Fibroblast of lung (primary cell): ENCODE results near the gene UBD.

Source experiments
- EZH2 ChIP-seq: IDR thresholded peaks from 2 replicates; pipeline ENCODE4 v1.5.1; 2012; ENCODE audit warnings: low read length, control low read depth, mild to moderate bottlenecking; ENCODE audit errors: missing control alignments
- TF ChIP-seq, protein P1 (sequence below), 2 donors: IDR thresholded peaks in 1 of 2; conservative IDR thresholded peaks in 1 of 2; 1 replicate in 1 of 2; 2 replicates in 1 of 2; pipeline ENCODE4 v1.5.1; 2011 to 2012; ENCODE audit warnings: low read length in 2 of 2, control low read depth in 1 of 2, inconsistent platforms in 1 of 2, low read depth in 1 of 2, mild to moderate bottlenecking in 1 of 2

- TF ChIP-seq, protein P1, sequence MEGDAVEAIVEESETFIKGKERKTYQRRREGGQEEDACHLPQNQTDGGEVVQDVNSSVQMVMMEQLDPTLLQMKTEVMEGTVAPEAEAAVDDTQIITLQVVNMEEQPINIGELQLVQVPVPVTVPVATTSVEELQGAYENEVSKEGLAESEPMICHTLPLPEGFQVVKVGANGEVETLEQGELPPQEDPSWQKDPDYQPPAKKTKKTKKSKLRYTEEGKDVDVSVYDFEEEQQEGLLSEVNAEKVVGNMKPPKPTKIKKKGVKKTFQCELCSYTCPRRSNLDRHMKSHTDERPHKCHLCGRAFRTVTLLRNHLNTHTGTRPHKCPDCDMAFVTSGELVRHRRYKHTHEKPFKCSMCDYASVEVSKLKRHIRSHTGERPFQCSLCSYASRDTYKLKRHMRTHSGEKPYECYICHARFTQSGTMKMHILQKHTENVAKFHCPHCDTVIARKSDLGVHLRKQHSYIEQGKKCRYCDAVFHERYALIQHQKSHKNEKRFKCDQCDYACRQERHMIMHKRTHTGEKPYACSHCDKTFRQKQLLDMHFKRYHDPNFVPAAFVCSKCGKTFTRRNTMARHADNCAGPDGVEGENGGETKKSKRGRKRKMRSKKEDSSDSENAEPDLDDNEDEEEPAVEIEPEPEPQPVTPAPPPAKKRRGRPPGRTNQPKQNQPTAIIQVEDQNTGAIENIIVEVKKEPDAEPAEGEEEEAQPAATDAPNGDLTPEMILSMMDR (conservative IDR thresholded peaks at IDR 0.05 in 1 of 2, IDR thresholded peaks at IDR 0.05 in 1 of 2; ENCODE audit: low read depth in 1 of 2, low read length in 2 of 2): no peak
- TF ChIP-seq EZH2: no peak
Observed at GRCh38 chr6:29510746-29511300, 48.7 kb downstream of the UBD start.
